Prostate gland (tissue), 2 donors: ENCODE measurements around the gene INSIG2. TPM values are rescaled to one million over a fixed set of nuclear protein-coding genes. Genes with fewer than 3 reads are reported as not detected.

Experiments
- DNase-seq: peaks from one replicate; pipeline ENCODE4 v3.0.0-alpha.2; 2019; ENCODE audit warnings: low spot score
- H3K27ac ChIP-seq, 2 donors: fragments of 200-600 bp; sonication (generic); 2 replicates each; pipeline ENCODE4 v1.5.1; 2017 to 2019
- H3K27me3 ChIP-seq: fragments of 200-600 bp; sonication (generic); replicated peaks from 2 replicates; pipeline ENCODE4 v1.5.1; 2019; ENCODE audit not compliant: insufficient read depth
- H3K36me3 ChIP-seq, 2 donors: fragments of 200-600 bp; sonication (generic); 1 replicate in 1 of 2; 2 replicates in 1 of 2; pipeline versions ENCODE4 v1.5.1 to v1.8.1; 2017 to 2019
- H3K4me1 ChIP-seq: fragments of 200-600 bp; sonication (generic); replicated peaks from 2 replicates; pipeline ENCODE4 v1.5.1; 2019
- H3K4me3 ChIP-seq, 2 donors: fragments of 200-600 bp; sonication (generic); 2 replicates each; pipeline ENCODE4 v1.5.1; 2017 to 2019
- H3K9me3 ChIP-seq: fragments of 200-600 bp; sonication (generic); 2 replicates; pipeline ENCODE4 v1.5.1; 2017
- POLR2A ChIP-seq: fragments of 450-650 bp; IDR thresholded peaks from one replicate; pipeline ENCODE4 v1.6.1; 2016; ENCODE audit warnings: antibody characterized with exemption, mild to moderate bottlenecking
- POLR2AphosphoS5 ChIP-seq: sonication (generic); formaldehyde crosslinking; IDR thresholded peaks from one replicate; pipeline ENCODE4 v1.6.1; 2017; ENCODE audit warnings: antibody characterized with exemption
- WGBS: methylation state at CpG from one replicate; pipeline ENCODE4 v1.1.5; 2018; 5-methylcytosine and 5-hydroxymethylcytosine counted together
- intact Hi-C: fragments of 100-400 bp; cut with DNase I; formaldehyde crosslinking; loops from one replicate; pipeline ENCODE4 v1.14.2; 2022
- total RNA-seq, 2 donors: library from RNA; depleted of rRNA; stranded (reverse); fragments of >200 nt; gene quantifications; one replicate each; pipeline ENCODE4 v1.1.0, GENCODE V29; 2016
- TF ChIP-seq, protein P1 (sequence below), 4 experiments: fragments of 200-600 bp in 2 of 4; fragments of 450-650 bp in 2 of 4; sonication (generic) in 2 of 4; IDR thresholded peaks; 1 replicate in 3 of 4; 2 replicates in 1 of 4; pipeline ENCODE4 v1.5.1; 2016 to 2019; ENCODE audit warnings: antibody characterized with exemption in 4 of 4, mild to moderate bottlenecking in 2 of 4, moderate library complexity in 2 of 4

INSIG2 gene
- total RNA-seq, 2 donors from 2014 or later: 12.6 to 15.7 TPM

DNA sequence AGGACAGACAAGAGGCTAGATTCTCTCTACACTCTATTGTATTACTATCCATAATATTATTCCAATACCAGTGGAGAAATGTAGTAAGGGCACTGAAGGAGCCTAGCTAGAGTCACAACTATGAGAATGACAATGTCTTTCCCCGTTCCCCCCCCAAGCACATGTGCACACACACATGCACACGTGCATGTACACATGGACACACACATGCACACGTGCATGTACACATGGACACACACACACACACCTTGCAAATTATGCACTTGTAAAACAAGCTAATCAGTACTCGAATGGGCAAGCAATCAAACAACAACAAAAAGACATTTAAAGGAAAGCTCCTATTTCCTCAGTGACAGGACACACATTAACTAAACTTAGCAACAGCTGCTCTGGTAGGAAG is 65.2 kb downstream of the INSIG2 start:
- 45% methylated on average over 4 of the region's 4 CpGs for WGBS
- intact Hi-C loops: no loop called here
- no peak overlapping the region for H3K27ac ChIP-seq
- no peak for DNase-seq
- no peak overlapping the region for H3K4me3 ChIP-seq
- no peaks in the 10 kb centered on the region for H3K4me1 ChIP-seq
- no peaks in the 10 kb centered on the region for H3K36me3 ChIP-seq
- TF ChIP-seq POLR2A (no peak), POLR2AphosphoS5 (no peak)
- TF ChIP-seq, protein P1, sequence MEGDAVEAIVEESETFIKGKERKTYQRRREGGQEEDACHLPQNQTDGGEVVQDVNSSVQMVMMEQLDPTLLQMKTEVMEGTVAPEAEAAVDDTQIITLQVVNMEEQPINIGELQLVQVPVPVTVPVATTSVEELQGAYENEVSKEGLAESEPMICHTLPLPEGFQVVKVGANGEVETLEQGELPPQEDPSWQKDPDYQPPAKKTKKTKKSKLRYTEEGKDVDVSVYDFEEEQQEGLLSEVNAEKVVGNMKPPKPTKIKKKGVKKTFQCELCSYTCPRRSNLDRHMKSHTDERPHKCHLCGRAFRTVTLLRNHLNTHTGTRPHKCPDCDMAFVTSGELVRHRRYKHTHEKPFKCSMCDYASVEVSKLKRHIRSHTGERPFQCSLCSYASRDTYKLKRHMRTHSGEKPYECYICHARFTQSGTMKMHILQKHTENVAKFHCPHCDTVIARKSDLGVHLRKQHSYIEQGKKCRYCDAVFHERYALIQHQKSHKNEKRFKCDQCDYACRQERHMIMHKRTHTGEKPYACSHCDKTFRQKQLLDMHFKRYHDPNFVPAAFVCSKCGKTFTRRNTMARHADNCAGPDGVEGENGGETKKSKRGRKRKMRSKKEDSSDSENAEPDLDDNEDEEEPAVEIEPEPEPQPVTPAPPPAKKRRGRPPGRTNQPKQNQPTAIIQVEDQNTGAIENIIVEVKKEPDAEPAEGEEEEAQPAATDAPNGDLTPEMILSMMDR (IDR thresholded peaks at IDR 0.05): no peak
- H3K27me3 ChIP-seq: no peaks in the 10 kb centered on the region
- no peaks in the 10 kb centered on the region for H3K9me3 ChIP-seq

DNA sequence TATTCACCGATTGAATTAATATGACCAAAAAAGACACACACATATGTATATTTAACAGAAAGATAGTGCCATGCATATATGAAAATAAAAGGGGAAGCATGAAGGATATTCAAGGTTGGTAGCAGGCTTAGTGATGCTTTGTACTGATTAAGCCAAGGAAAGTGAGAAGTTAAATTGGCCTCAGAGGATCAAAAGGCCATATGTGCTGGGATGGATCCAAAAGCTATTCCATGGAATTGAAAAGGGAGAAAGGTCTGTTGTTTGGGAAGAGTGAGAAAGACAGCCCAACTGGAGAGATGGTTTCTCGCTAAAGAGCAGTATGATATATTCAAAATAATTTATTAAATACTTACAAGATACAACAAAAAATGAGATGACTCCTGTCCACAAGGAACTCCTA is 65.9 kb downstream of the INSIG2 start:
- Histone ChIP-seq H3K27me3 (no peaks in the 10 kb centered on the region), H3K27ac (no peak overlapping the region), H3K9me3 (no peaks in the 10 kb centered on the region), H3K4me1 (no peaks in the 10 kb centered on the region), H3K36me3 (no peaks in the 10 kb centered on the region), H3K4me3 (no peak overlapping the region)
- no peak for DNase-seq
- 94% methylated on average over 2 of the region's 2 CpGs for WGBS
- intact Hi-C loops: no loop called here
- TF ChIP-seq POLR2AphosphoS5 (no peak), POLR2A (no peak)
- TF ChIP-seq, protein P1 (IDR thresholded peaks at IDR 0.05): no peak

Other genes with a start within 250 kb of the INSIG2 start
- gene CCDC93, start 74.4 kb upstream of the INSIG2 start, total RNA-seq: 10 to 100 TPM in 1 of 2 donors, 1 to 10 TPM in 1; 9.6 to 39.8 TPM